GM21723 (cell line): ENCODE results near the gene UGT2A3.
A peak's percentile ranks its signal among the peaks of the same experiment; 100 is the strongest.

Experiments
- ATAC-seq: cut with Tn5 transposase; IDR thresholded peaks from one replicate; pipeline ENCODE4 v1.9.1; 2021; ENCODE audit warnings: mild to moderate bottlenecking, moderate library complexity; ENCODE audit not compliant: unreplicated experiment

Gene UGT2A3

DNA sequence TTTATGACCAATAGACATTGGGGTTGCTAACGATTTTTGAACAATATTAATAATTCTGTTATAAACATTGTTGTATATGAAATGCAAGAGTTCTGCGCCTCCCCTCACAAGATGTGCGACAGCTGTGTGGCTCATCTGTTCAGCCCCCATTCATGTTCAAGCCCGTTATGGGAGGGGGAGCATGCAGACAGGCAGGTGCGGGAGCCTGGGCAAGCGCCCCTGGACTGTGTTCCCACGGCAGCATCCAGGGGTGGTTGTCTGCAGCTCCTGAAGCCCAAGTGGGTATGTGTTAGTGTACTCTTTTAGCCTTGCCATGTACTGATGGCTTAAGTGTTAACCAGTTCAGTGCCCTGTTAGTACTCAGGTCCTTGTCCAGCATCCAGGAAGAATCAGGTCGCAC, 34.6 kb downstream of the UGT2A3 start:
- ATAC-seq = no peak

DNA sequence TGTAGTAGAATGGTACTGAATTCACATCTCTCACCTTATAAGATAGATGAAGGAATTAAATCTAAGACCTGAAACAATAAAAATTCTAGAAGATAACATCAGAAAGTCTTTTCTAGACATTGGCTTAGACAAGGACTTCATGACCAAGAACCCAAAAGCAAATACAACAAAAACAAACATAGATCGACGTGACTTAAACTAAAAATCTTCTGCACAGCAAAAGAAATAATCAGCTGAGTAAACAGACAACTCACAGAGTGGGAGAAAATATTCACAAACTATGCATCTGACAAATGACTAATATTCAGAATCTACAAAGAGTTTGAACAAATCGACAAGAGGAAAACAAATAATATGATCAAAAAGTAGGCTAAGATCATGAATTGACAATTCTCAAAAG, 38.8 kb downstream of the UGT2A3 start:
- no peak for ATAC-seq

DNA sequence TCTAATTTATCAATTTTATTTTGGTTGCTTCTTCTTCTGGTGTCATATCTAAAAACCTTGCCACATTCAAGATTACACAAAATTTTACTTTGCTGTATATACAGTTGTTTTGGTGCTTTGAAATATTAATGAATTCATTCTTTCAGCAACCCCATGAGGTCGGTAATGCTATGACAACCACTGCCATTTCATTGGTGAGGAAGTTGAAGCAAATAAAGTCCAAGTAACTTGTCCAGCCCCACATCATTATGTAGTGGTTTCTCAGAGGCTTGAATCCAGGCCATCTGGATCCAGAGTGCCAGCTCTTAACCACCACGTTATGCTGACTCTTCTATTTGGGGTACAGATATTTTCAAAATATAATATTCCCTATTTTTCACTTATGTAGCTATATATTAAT, 42.2 kb downstream of the UGT2A3 start:
- no peak for ATAC-seq

DNA sequence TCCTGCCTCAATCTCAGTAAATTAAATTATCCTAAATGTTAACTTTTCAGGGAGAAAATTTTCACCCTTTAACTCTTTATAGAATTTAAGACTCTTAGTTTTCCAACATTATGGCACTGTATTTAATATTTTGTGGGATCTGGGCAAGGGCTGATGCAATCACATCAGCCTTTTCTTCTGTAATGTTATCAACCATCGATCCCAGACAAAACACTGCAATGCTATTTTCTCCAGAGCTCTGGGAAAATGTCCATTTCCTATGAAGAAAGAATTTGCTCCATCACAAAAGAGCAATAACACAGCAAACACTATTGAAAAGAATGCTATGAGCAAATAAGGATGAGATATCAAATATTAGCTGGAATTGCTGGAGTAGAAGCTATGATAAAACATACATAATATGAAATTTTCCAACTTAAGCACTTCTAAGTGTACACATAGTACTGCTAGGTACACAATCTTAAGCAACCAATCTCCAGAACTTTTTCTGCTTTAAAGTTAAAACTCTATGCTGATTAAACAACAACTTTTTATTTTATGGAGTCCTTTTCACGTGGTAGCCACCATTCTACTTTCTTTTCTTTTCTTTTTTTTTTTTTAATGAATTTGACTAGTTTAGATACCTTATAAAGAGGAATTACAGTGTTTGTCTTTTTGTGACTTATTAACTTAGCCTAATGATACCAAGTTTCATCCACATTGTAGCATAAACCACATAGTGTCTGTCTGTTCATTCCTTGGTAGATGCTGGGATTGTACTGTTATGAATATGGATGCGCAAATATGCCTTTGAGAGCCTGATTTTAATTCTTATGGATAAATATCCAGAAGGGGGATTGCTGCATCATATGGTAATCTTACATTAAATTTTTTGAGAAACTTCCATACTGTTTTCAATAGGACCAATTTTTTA, 43.6 kb downstream of the UGT2A3 start:
- no peak for ATAC-seq

DNA sequence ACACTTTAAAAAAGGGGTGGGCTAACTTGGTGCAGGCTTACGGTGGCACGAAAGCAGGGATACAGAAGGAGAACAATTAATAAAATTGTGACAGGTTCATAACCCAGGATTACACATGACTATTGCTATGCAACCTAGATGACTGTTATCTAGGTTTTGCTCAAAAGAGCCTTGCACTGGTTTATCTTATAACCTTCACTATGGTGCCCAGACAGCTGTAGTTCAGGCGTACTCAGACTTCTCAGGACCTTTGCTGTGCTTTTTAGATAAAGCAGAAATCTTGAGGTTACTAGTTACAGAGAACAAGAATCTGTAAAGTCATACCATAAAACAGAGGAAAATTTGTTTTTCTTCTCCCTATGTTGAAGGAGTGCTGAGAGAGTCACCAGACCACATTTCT, 44.4 kb downstream of the UGT2A3 start:
- no peak for ATAC-seq

DNA sequence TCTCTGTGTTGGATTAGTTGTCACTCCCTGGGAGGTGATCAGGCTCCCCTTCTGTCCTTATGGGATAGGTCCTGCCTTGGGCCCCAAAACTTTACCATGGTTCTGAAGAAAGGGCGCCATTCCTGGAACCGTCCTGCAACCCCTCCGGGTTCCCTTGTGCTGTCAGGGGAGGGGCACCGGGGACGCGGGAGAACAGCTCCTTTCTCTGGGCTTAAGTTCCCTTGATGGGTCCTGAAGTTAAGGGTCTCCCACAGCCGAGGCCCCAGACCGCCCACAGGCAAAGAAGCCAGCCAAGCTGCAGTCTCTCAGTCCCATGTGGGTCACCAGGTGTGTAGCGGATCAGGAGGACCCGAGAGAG, 44.8 kb downstream of the UGT2A3 start:
- no peak for ATAC-seq

DNA sequence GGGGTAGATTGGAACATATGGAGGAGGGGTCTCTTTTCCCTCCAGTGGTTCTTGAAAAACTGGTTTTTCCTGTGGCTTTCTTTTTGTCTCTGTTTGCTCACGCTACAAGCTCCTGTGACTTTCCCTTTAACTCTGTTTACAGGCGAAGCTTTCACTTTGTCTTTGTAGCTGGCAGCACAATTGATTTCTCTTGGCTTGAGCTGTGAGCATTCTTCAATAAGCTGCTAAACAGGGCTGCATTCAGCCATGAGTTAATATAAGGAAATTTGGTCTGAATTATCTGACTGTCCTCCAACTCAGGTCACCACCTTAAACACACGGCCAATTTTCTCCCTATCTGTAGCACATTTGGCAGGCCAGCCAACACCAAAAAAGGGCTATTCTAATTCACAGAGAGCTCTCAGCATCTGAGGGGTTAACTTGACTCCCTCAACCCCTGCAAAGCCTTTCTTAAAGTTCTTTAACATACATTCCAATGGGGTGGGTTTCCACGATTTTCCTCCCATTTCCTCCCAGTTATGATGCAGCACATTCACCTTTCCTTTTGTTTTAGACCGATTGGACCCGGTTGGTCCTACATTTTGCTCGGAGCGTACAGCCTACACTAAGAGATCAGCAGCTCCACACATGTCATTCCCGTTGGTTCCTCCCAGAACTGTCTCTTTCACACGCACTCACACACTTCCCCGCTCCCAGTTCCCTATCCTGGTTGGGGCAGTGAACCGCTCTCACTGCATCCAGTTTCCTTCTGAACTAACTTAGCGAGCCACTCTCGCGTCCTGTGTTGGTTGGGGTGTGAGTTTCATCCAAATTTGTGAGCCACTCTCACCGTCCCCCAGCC, 45.4 kb downstream of the UGT2A3 start:
- ATAC-seq = no peak

DNA sequence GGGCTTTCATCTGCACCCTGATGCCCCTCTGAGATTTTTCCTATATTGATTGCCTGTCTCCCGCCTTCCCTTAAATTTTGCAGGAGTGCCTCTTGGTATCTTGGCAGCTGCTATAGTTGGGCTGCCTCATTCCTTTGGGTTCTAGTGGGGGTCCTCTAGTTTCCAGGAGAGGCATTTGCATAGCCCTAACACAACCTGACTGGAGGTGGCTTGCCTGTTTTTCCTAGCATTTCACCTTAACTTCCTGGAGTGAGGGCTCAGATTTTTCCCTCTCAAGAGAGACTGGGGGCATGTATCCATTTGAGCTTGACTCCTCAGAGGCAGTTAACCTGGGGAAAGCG, 46.0 kb downstream of the UGT2A3 start:
- ATAC-seq = no peak

DNA sequence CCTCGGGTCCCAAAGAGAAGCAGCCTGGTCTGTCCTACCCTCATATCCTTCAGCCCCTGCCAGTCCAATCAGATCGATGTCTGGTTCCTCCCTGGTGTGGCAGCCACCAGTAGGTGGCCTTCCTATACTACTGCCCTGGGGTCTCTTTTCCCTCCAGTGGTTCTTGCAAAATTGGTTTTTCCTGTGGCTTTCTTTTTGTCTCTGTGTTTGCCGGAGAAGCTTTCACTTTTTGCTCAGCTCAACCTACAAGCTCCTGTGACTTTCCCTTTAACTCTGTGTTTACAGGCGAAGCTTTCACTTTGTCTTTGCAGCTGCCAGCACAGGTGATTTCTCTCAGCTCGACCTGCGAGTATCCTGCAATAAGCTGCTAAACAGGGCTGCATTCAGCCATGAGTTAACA, 46.8 kb downstream of the UGT2A3 start:
- ATAC-seq = peak; percentile 56

DNA sequence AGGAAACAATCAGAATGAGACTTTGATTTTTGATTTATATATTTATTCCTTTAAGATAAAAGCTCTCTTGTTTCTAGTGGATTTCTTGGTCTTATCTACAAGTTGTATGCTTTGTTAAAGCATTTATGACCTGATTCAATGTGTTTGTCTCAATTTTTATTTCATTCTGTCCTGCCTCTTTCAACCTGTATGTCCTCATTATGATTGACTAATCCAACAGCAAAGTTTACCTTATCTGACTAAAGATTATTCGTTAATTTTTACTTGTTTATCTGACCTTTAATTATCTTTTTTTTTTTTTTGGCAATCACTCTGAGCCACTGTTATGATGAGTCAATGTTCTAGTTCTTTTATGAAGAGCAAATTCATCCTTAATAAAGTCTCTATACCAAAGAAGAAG, 54.9 kb downstream of the UGT2A3 start:
- ATAC-seq = no peak

DNA sequence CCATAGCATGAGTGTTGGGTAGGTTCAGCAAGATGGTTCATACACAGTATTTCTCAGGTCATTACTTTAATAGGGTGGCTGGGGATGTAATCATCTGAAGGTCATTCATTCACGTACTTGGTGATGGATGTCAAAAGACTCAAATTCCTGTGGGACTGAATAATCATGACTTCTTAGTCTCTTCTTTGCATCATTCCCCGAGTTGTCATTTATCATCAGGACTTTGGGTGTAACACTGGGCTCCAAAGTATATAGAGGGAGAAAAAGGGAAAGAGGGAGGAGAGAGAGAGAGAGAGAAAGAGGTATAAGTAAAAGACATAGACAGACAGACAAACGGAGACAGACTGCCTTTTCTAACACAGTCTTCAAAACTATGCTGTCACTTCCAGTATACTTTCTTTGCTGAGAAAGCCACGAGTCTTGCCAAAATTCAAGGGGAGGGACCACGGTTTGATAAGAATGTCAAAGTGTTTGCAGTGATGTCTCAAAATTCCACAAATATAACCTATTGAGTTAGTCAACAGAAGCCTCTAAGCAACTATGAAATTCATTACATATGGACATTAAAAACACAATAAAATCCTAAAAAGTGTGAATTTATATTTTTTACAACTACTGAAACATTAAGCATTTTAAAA, 55.9 kb downstream of the UGT2A3 start:
- ATAC-seq = no peak

DNA sequence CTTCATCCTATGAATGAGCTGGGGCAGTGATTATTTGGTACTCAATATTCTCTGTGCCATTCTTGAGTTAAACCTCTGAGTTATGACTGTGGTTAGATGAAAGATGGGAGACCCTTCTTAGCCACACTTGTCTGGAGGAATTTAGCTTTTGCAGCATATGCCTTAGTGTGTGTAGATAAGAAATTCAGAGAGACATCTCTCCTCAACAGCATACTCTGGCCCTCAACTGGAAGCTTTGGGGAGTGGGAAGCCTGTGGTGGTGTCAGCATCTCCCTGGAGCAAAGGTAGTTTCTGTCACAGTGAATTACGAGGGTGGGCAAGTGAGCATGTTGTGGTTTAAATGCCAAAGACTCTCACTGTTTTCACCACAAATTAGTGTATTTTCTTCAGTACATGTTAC, 58.7 kb downstream of the UGT2A3 start:
- no peak for ATAC-seq

DNA sequence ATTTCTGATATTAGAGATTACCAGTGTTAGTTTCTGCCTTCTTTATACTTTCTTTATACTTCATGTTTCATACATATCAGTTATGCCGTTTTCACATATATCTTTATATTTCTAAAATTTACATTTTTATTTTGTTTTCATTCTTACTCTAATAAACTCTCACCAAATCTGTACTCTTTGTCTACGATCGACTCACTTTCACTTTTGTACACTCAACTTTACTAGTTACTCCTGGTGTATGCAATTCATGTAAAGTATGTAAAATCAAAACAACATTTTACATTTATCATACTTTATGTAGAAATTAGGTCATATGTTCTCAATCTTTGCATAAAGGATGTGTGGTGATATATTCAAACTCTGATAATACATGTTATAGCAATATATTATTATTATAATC, 59.9 kb downstream of the UGT2A3 start:
- no peak for ATAC-seq

DNA sequence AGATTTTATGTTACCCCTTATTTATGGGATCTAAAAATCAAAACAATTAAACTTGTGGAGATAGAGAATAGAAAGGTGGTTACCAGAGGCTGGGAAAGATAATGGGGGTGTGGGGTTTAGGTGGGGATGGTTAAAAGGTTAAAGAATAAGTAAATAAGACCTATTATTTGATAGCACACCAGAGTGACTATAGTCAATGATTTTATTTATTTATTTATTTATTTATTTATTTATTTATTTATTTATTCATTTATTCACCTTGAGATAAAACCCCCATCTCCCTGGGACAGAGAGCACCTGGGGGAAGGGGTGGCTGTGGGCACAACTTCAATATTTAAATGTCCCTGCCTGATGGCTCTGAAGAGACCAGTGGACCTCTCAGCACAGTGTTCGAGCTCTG, 66.1 kb downstream of the UGT2A3 start:
- no peak for ATAC-seq

DNA sequence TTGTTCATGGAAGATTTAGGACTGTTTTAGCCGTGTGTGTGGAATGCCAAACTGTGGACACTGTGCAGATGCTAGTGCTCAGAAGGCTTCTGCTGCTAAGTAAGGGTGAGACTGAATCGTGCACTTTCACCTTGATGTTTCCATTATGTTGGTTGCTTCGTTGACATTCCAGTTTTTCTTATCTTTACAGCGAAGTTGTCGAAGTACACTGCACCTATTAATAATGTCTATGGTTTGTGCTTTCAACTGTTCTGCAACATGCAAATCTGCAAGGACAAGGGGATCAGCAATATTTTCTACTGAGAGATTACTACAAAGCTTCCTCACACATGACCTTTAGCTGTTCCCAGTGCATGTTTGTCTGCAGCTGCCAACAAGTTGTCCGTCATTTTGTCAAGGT, 67.7 kb downstream of the UGT2A3 start:
- ATAC-seq = no peak
